ENCODE data around the gene SNAPIN.

The SNAPIN gene

GRCh38 chr1:153698020-153698922, 39.8 kb downstream of the SNAPIN start:
- Histone ChIP-seq H3K9me3 (ENCODE audit: insufficient read depth, low read length) (no peaks in the 10 kb centered on the region), H3K4me1 (ENCODE audit: low read length) (no peaks in the 10 kb centered on the region), H3K4me2 (ENCODE audit: low read length) (no peak overlapping the region), H3K27ac (ENCODE audit: low read length) (no peak overlapping the region), H3K4me3 (ENCODE audit: low read length) (no peak overlapping the region), H3K79me2 (ENCODE audit: low read length) (no peaks in the 10 kb centered on the region), H3K27me3 (ENCODE audit: low read depth, low read length) (no peaks in the 10 kb centered on the region), H3K36me3 (replicated peaks; ENCODE audit: low read depth, low read length) (no peaks in the 10 kb centered on the region), H3K9ac (ENCODE audit: low read length) (no peak overlapping the region), H4K20me1 (ENCODE audit: insufficient read depth, low read length) (no peaks in the 10 kb centered on the region), H2AFZ (ENCODE audit: low read depth, low read length) (no peak overlapping the region)
- TF ChIP-seq EZH2phosphoT487 (IDR thresholded peaks at IDR 0.05; ENCODE audit: low read depth) (no peak), CTCF (IDR thresholded peaks at IDR 0.05; ENCODE audit: low read depth, low read length) (no peak)

- Histone ChIP-seq H3K27ac (ENCODE audit: low read length) (no peak overlapping the region), H3K79me2 (ENCODE audit: low read length) (no peaks in the 10 kb centered on the region), H3K4me3 (ENCODE audit: low read length) (no peak overlapping the region), H3K27me3 (ENCODE audit: low read depth, low read length) (no peaks in the 10 kb centered on the region), H3K4me1 (ENCODE audit: low read length) (no peaks in the 10 kb centered on the region), H3K9ac (ENCODE audit: low read length) (no peak overlapping the region), H2AFZ (ENCODE audit: low read depth, low read length) (no peak overlapping the region), H4K20me1 (ENCODE audit: insufficient read depth, low read length) (no peaks in the 10 kb centered on the region), H3K4me2 (ENCODE audit: low read length) (no peak overlapping the region), H3K36me3 (replicated peaks; ENCODE audit: low read depth, low read length) (no peaks in the 10 kb centered on the region), H3K9me3 (ENCODE audit: insufficient read depth, low read length) (no peaks in the 10 kb centered on the region)
- TF ChIP-seq EZH2phosphoT487 (IDR thresholded peaks at IDR 0.05; ENCODE audit: low read depth), result no peak
- no peak for TF ChIP-seq CTCF (IDR thresholded peaks at IDR 0.05; ENCODE audit: low read depth, low read length)
These were observed 40.6 kb downstream of the SNAPIN start for GRCh38 chr1:153698923-153699714.

GRCh38 chr1:153699768-153700167, 41.3 kb downstream of the SNAPIN start:
- Histone ChIP-seq H3K79me2 (ENCODE audit: low read length) (no peaks in the 10 kb centered on the region), H3K4me1 (ENCODE audit: low read length) (no peaks in the 10 kb centered on the region), H3K36me3 (replicated peaks; ENCODE audit: low read depth, low read length) (no peaks in the 10 kb centered on the region), H3K9ac (ENCODE audit: low read length) (no peak overlapping the region), H3K27me3 (ENCODE audit: low read depth, low read length) (no peaks in the 10 kb centered on the region), H4K20me1 (ENCODE audit: insufficient read depth, low read length) (no peaks in the 10 kb centered on the region), H2AFZ (ENCODE audit: low read depth, low read length) (no peak overlapping the region), H3K4me2 (ENCODE audit: low read length) (no peak overlapping the region), H3K27ac (ENCODE audit: low read length) (no peak overlapping the region), H3K4me3 (ENCODE audit: low read length) (no peak overlapping the region), H3K9me3 (ENCODE audit: insufficient read depth, low read length) (no peaks in the 10 kb centered on the region)
- TF ChIP-seq CTCF (IDR thresholded peaks at IDR 0.05; ENCODE audit: low read depth, low read length) (no peak), EZH2phosphoT487 (IDR thresholded peaks at IDR 0.05; ENCODE audit: low read depth) (no peak)

GRCh38 chr1:153705484-153705883, 47.0 kb downstream of the SNAPIN start:
- no peaks in the 10 kb centered on the region for H3K9me3 ChIP-seq (ENCODE audit: insufficient read depth, low read length)
- no peak overlapping the region for H2AFZ ChIP-seq (ENCODE audit: low read depth, low read length)

More at GRCh38 chr1:153705484-153705883, 47.0 kb downstream of the SNAPIN start:
- no peak overlapping the region for H3K27ac ChIP-seq (ENCODE audit: low read length)
- H4K20me1 ChIP-seq (ENCODE audit: insufficient read depth, low read length), result no peaks in the 10 kb centered on the region
- TF ChIP-seq CTCF (IDR thresholded peaks at IDR 0.05; ENCODE audit: low read depth, low read length), result no peak
- TF ChIP-seq EZH2phosphoT487 (IDR thresholded peaks at IDR 0.05; ENCODE audit: low read depth), result no peak
- no peaks in the 10 kb centered on the region for H3K36me3 ChIP-seq (replicated peaks; ENCODE audit: low read depth, low read length)
- H3K27me3 ChIP-seq (ENCODE audit: low read depth, low read length), result no peaks in the 10 kb centered on the region
- H3K4me1 ChIP-seq (ENCODE audit: low read length), result no peaks in the 10 kb centered on the region
- no peak overlapping the region for H3K4me2 ChIP-seq (ENCODE audit: low read length)
- H3K79me2 ChIP-seq (ENCODE audit: low read length), result no peaks in the 10 kb centered on the region
- H3K4me3 ChIP-seq (ENCODE audit: low read length), result no peak overlapping the region
- H3K9ac ChIP-seq (ENCODE audit: low read length), result no peak overlapping the region

Measured in OCI-LY3 (cell line).